ENCODE measurements around the gene OR51I2. TPM values are rescaled to one million over a fixed set of nuclear protein-coding genes. Genes with fewer than 3 reads are reported as not detected.

Gene OR51I2
- total RNA-seq, 2 donors from 2014 or later = not detected

DNA sequence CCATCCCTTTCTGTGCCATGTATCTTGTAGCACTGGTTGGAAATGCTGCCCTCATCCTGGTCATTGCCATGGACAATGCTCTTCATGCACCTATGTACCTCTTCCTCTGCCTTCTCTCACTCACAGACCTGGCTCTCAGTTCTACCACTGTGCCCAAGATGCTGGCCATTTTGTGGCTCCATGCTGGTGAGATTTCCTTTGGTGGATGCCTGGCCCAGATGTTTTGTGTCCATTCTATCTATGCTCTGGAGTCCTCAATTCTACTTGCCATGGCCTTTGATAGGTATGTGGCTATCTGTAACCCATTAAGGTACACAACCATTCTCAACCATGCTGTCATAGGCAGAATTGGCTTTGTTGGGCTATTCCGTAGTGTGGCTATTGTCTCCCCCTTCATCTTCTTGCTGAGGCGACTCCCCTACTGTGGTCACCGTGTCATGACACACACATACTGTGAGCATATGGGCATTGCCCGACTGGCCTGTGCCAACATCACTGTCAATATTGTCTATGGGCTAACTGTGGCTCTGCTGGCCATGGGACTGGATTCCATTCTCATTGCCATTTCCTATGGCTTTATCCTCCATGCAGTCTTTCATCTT is 39.8 kb downstream of the OR51I2 start:
- Histone ChIP-seq H3K27ac (no peak overlapping the region), H3K4me3 (no peak overlapping the region), H3K36me3 (replicated peaks in 1 of 2; ENCODE audit: insufficient read depth in 1 of 2, low read depth in 2 of 2) (no peaks in the 10 kb centered on the region), H3K9me3 (no peaks in the 10 kb centered on the region), H3K4me1 (no peaks in the 10 kb centered on the region), H3K27me3 (no peaks in the 10 kb centered on the region)
- ATAC-seq (no peak), DNase-seq (no peak)
- intact Hi-C loops (cut with DNase I) = loop anchor here (10.0 kb wide), 1 partner anchor 316 kb away; the partner anchor contains the start of gene OR52N2
- 86 to 91% methylated on average over 4 of the region's 4 CpGs for WGBS, 2 donors
- TF ChIP-seq, protein P1, sequence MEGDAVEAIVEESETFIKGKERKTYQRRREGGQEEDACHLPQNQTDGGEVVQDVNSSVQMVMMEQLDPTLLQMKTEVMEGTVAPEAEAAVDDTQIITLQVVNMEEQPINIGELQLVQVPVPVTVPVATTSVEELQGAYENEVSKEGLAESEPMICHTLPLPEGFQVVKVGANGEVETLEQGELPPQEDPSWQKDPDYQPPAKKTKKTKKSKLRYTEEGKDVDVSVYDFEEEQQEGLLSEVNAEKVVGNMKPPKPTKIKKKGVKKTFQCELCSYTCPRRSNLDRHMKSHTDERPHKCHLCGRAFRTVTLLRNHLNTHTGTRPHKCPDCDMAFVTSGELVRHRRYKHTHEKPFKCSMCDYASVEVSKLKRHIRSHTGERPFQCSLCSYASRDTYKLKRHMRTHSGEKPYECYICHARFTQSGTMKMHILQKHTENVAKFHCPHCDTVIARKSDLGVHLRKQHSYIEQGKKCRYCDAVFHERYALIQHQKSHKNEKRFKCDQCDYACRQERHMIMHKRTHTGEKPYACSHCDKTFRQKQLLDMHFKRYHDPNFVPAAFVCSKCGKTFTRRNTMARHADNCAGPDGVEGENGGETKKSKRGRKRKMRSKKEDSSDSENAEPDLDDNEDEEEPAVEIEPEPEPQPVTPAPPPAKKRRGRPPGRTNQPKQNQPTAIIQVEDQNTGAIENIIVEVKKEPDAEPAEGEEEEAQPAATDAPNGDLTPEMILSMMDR (IDR thresholded peaks at IDR 0.05) = no peak
- no peak for TF ChIP-seq POLR2A (IDR thresholded peaks at IDR 0.05)

DNA sequence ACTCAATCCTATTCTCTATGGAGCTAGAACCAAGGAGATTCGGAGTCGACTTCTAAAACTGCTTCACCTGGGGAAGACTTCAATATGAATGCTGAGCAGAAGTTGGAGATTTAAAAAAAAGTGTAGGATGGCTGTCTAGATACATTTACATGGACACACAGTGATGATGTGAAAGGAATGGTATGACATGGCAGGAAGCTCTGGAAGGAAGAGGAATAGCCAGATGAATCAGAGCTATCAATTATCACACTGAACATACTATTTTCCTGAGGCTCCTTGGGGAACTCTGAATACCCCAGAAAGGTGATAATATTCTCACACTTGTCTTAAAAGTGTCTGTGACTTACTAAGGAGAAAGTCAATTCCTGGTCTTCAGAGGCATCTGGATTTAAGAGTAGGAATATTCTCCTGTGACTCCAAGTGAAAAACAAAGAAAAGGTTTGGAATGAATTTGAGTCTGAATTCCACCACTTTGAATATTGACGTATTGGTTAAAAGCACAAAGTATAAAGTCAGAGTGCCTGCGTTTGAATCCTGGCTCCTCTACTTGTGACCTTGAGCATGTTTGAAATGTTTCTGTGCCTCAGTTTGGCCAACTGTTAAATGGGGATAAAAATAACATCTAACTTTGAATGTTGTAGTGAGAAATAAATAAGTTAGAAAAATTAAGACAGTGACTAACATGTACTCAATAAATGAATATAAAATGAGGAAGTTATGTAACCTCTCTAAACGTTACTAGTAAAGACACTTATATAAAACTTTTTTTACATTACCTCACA is 40.6 kb downstream of the OR51I2 start:
- intact Hi-C loops (cut with DNase I) = loop anchor here (10.0 kb wide), 1 partner anchor 315 kb away; the partner anchor contains the start of gene OR52N2
- 40 to 44% methylated on average over 5 of the region's 5 CpGs for WGBS, 2 donors

DNA sequence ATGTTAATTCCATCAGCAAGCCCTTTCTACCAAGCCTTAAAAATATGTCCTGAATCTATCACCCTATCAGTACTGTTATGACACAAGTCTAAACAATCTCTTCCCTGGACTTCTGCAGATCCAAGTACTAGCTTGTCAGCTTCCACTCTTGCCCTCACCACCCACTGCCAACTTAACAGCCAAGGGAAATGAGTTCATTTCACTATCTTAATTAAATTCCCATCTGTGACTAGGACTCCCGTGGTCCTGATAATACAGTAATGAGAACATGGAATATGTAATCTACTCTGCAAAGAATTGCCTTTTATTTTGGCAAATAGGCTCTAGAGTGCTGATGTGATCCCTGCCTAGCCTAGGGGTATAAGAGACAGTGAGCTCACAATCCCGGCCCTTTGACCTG is 50.5 kb downstream of the OR51I2 start:
- Histone ChIP-seq H3K9me3 (no peaks in the 10 kb centered on the region), H3K27ac (no peak overlapping the region), H3K36me3 (replicated peaks in 1 of 2; ENCODE audit: insufficient read depth in 1 of 2, low read depth in 2 of 2) (no peaks in the 10 kb centered on the region), H3K4me1 (no peaks in the 10 kb centered on the region), H3K4me3 (no peak overlapping the region), H3K27me3 (no peaks in the 10 kb centered on the region)
- ATAC-seq (no peak), DNase-seq (no peak)
- intact Hi-C loops (cut with DNase I) = no loop called here
- 65 to 69% methylated on average over 2 of the region's 2 CpGs for WGBS, 2 donors
- TF ChIP-seq, protein P1 (IDR thresholded peaks at IDR 0.05) = no peak
- TF ChIP-seq POLR2A (IDR thresholded peaks at IDR 0.05) = no peak

More for the DNA sequence above, 40.6 kb downstream of the OR51I2 start:
- no peak for TF ChIP-seq POLR2A (IDR thresholded peaks at IDR 0.05)
- TF ChIP-seq, protein P1 (IDR thresholded peaks at IDR 0.05) = no peak
- H3K36me3 ChIP-seq (replicated peaks in 1 of 2; ENCODE audit: insufficient read depth in 1 of 2, low read depth in 2 of 2) = no peaks in the 10 kb centered on the region
- no peaks in the 10 kb centered on the region for H3K27me3 ChIP-seq
- no peak overlapping the region for H3K4me3 ChIP-seq
- ATAC-seq (no peak), DNase-seq (no peak)
- H3K4me1 ChIP-seq = no peaks in the 10 kb centered on the region
- H3K9me3 ChIP-seq = no peaks in the 10 kb centered on the region
- no peak overlapping the region for H3K27ac ChIP-seq

DNA sequence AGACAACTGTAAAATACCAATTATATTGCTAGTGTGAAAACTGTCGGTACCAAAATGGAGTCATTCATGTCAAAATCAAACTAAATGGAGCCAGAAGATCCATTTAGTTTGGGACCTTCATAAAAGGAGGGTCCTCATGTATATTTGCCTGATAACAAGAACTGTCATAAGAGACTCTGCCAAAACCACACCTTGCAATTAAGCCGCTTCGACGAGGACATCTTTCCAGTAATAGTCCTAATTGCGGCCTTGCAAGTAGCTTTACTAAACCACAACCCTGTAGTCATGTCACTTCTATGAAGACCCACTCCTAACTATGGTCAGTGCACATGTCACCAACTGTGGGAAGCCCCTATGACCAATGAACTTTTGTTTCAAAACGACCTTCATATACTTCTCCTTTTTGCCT is 51.3 kb downstream of the OR51I2 start:
- DNase-seq = no peak
- Histone ChIP-seq H3K27ac (no peak overlapping the region), H3K36me3 (replicated peaks in 1 of 2; ENCODE audit: insufficient read depth in 1 of 2, low read depth in 2 of 2) (no peaks in the 10 kb centered on the region), H3K9me3 (no peaks in the 10 kb centered on the region), H3K27me3 (no peaks in the 10 kb centered on the region), H3K4me1 (no peaks in the 10 kb centered on the region), H3K4me3 (no peak overlapping the region)
- intact Hi-C loops (cut with DNase I) = no loop called here
- no peak for TF ChIP-seq POLR2A (IDR thresholded peaks at IDR 0.05)
- TF ChIP-seq, protein P1 (IDR thresholded peaks at IDR 0.05) = no peak
- WGBS, 2 donors = 76 to 85% methylated on average over 6 of the region's 6 CpGs
- no peak for ATAC-seq

Measured in body of pancreas (tissue), 4 donors.